Thyroid gland (tissue), 4 donors: Measurements from ENCODE around the gene ICAM4. TPM values are rescaled to one million over a fixed set of nuclear protein-coding genes. Genes with fewer than 3 reads are reported as not detected.
"Not testable (repeated sequence)": the region's sequence is repeated elsewhere in the genome, so short reads cannot be mapped to it uniquely, and the experiment has no call there.

ENCODE experiments used
- DNase-seq, 2 donors: peaks; one replicate each; pipeline ENCODE4 v3.0.0-alpha.2; 2019
- H3K27ac ChIP-seq, 3 donors: fragments of 200-600 bp; sonication (generic); 1 replicate in 2 of 3; 2 replicates in 1 of 3; pipeline ENCODE4 v1.5.1; 2016 to 2019; ENCODE audit warnings: mild to moderate bottlenecking in 1 of 3, moderate library complexity in 1 of 3
- H3K27me3 ChIP-seq: fragments of 200-600 bp; sonication (generic); one replicate; pipeline ENCODE4 v1.5.1; 2019
- H3K36me3 ChIP-seq, 2 donors: fragments of 200-600 bp; sonication (generic); one replicate each; pipeline ENCODE4 v1.5.1; 2016 to 2019
- H3K4me1 ChIP-seq, 2 donors: fragments of 200-600 bp; sonication (generic); one replicate each; pipeline ENCODE4 v1.5.1; 2017 to 2019
- H3K4me3 ChIP-seq, 3 donors: fragments of 200-600 bp; sonication (generic); replicated peaks in 1 of 3; 1 replicate in 2 of 3; 2 replicates in 1 of 3; pipeline ENCODE4 v1.5.1; 2016; ENCODE audit warnings: mild to moderate bottlenecking in 1 of 3
- H3K9me3 ChIP-seq: fragments of 200-600 bp; sonication (generic); one replicate; pipeline ENCODE4 v1.5.1; 2017
- POLR2A ChIP-seq, 2 donors: fragments of 450-650 bp; IDR thresholded peaks; one replicate each; pipeline ENCODE4 v1.6.1; 2017; ENCODE audit warnings: antibody characterized with exemption in 2 of 2, mild to moderate bottlenecking in 2 of 2, moderate library complexity in 1 of 2
- WGBS, 2 donors: methylation state at CpG; one replicate each; pipeline ENCODE4 v1.1.5; 2017; 5-methylcytosine and 5-hydroxymethylcytosine counted together
- intact Hi-C: fragments of 100-400 bp; cut with DNase I; formaldehyde crosslinking; loops from one replicate; pipeline ENCODE4 v1.15.1; 2023
- total RNA-seq, 4 donors: library from RNA; depleted of rRNA; stranded (reverse); fragments of >200 nt; gene quantifications; one replicate each; pipeline ENCODE4 v1.2.3, GENCODE V29; 2016
- TF ChIP-seq, protein P1 (sequence below), 6 experiments: fragments of 200-600 bp in 3 of 6; fragments of 450-650 bp in 3 of 6; sonication (generic) in 3 of 6; IDR thresholded peaks; one replicate each; pipeline ENCODE4 v1.5.1; 2016 to 2019; ENCODE audit warnings: antibody characterized with exemption in 6 of 6, mild to moderate bottlenecking in 2 of 6, inconsistent platforms in 1 of 6, moderate library complexity in 1 of 6

Gene ICAM4
- total RNA-seq, 4 donors from 2014 or later, result 0.44 TPM; not detected in 3

DNA sequence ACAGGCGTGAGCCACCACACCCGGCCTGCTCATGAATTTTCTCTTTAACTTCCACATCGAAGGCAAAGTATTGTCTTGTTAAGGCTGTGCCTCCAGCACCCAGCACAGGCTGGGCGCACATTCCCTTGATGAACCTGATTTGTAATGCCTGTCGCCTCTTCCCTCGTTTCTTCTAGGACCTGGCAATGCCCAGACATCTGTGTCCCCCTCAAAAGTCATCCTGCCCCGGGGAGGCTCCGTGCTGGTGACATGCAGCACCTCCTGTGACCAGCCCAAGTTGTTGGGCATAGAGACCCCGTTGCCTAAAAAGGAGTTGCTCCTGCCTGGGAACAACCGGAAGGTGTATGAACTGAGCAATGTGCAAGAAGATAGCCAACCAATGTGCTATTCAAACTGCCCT lies 12.2 kb upstream of the ICAM4 start:
- no peak for DNase-seq
- H3K4me3 ChIP-seq, result no peak overlapping the region
- H3K27me3 ChIP-seq, result no peaks in the 10 kb centered on the region
- no peaks in the 10 kb centered on the region for H3K36me3 ChIP-seq
- WGBS, 2 donors, result 90 to 96% methylated on average over 10 of the region's 10 CpGs
- peaks cover 13 to 31% of the 10 kb centered on the region in 2 donors for H3K4me1 ChIP-seq
- H3K9me3 ChIP-seq, result no peaks in the 10 kb centered on the region
- peak overlapping the region in 2 of 3 donors; percentile 46 to 53 for H3K27ac ChIP-seq
- TF ChIP-seq, protein P1, sequence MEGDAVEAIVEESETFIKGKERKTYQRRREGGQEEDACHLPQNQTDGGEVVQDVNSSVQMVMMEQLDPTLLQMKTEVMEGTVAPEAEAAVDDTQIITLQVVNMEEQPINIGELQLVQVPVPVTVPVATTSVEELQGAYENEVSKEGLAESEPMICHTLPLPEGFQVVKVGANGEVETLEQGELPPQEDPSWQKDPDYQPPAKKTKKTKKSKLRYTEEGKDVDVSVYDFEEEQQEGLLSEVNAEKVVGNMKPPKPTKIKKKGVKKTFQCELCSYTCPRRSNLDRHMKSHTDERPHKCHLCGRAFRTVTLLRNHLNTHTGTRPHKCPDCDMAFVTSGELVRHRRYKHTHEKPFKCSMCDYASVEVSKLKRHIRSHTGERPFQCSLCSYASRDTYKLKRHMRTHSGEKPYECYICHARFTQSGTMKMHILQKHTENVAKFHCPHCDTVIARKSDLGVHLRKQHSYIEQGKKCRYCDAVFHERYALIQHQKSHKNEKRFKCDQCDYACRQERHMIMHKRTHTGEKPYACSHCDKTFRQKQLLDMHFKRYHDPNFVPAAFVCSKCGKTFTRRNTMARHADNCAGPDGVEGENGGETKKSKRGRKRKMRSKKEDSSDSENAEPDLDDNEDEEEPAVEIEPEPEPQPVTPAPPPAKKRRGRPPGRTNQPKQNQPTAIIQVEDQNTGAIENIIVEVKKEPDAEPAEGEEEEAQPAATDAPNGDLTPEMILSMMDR (IDR thresholded peaks at IDR 0.05), result no peak
- TF ChIP-seq POLR2A (IDR thresholded peaks at IDR 0.05), result no peak
- intact Hi-C loops, result no loop called here

DNA sequence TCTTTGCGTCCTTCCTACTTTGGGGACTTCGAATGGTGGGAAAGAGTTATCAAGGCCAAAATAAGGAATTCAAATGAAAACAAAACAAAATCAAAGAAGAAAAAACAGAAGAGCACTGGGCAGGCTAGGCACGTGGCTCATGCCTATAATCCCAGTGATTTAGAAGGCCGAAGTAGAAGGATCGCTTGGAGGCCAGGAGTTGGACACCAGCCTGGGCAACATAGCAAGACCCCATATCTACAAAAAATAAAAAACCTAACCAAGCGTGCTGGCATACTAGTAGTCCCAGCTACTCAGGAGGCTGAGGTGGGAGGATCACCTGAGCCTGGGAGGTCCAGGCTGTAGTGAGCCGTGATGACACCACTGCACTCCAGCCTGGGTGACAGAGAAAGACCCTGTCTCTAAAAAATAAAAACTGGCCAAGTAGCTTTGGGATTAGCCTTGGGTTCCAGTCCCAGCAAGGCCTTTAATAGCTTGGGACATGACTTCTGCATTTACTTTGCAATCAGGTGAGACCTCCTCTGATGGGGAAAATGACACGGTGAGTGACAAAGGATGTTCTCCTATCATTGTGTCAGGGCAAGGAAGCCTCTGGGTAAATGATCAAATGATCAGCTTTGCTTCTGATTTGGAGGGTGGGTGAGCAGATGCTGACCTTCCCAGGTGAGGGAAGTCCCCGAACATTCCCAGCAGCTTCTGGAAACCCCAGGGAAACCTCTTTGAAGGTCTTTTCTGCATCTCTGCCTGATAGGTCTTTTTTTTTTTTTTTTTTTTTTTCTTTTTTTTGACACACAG lies 8.8 kb upstream of the ICAM4 start:
- intact Hi-C loops, result no loop called here
- WGBS, 2 donors, result 90% methylated on average over 9 of the region's 9 CpGs
- TF ChIP-seq POLR2A (IDR thresholded peaks at IDR 0.05), result no peak
- TF ChIP-seq, protein P1 (IDR thresholded peaks at IDR 0.05), result no peak
- H3K9me3 ChIP-seq, result no peaks in the 10 kb centered on the region
- H3K27ac ChIP-seq, result no peak overlapping the region
- no peaks in the 10 kb centered on the region for H3K36me3 ChIP-seq
- peaks cover 4 to 15% of the 10 kb centered on the region in 2 donors for H3K4me1 ChIP-seq
- no peaks in the 10 kb centered on the region for H3K27me3 ChIP-seq
- H3K4me3 ChIP-seq, result no peak overlapping the region
- no peak for DNase-seq

DNA sequence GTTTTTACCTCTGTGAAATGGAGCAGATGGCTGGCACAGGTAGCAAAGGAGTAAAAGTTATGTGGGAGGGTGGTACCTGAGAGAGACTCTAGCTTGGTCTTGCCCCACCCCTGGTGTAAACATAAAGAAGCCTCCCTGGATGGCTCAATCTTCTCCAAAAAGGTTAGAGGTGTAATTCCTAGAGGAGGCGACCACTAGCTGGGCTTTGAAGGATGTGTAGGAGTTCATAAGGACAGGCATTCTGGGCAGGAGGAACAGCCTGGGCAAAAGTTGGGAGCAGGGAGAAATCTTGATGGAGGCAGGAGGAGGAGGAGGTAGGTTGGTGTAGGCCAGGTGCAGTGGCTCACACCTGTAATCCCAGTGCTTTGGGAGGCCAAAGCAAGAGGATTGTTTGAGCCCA lies 7.8 kb upstream of the ICAM4 start:
- no peak overlapping the region for H3K4me3 ChIP-seq
- no peak for TF ChIP-seq POLR2A (IDR thresholded peaks at IDR 0.05)
- H3K9me3 ChIP-seq, result no peaks in the 10 kb centered on the region
- H3K4me1 ChIP-seq, result peaks cover 9 to 22% of the 10 kb centered on the region in 2 donors
- 85 to 88% methylated on average over 1 of the region's 1 CpG for WGBS, 2 donors
- H3K27ac ChIP-seq, result no peak overlapping the region
- no peak for DNase-seq
- no peaks in the 10 kb centered on the region for H3K36me3 ChIP-seq
- H3K27me3 ChIP-seq, result no peaks in the 10 kb centered on the region
- intact Hi-C loops, result no loop called here

DNA sequence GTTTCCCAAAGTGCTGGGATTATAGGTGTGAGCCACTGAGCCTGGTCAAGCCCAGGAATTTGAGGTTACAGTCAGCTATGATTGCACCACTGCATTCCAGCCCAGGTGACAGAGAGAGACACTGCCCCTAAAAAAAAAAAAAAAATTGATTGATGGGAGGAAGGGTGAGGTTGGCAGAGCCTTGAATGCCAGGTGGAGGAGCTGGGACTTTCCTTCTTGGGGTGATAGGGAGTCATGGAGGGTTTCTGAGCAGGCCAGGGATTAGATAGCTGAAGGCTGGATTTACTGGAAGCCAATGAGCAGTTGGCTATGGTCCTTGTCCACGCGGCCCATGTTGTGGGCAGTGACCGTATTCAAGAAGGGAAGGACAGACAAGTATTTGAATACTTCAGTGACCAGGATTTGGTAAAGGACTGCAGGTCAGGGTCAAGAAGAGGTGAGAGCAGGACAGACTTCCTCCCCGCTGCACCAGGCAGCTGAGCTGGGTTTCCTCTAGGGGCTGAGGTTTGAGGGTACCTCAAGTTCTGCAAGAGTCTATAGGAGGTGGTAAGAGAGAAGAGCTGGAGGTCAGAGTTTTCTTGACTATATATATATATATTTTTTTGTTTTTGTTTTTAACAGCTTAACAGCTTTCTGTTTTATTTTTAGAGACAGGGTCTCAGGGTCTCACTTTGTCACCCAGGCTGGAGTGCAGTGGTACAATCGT lies 6.9 kb upstream of the ICAM4 start:
- H3K4me3 ChIP-seq, result no peak overlapping the region
- intact Hi-C loops, result no loop called here
- H3K36me3 ChIP-seq, result peaks cover 6% of the 10 kb centered on the region in 2 donors
- 71 to 76% methylated on average over 5 of the region's 5 CpGs for WGBS, 2 donors
- no peak for DNase-seq
- no peak for TF ChIP-seq POLR2A (IDR thresholded peaks at IDR 0.05)
- TF ChIP-seq, protein P1 (IDR thresholded peaks at IDR 0.05), result no peak
- no peaks in the 10 kb centered on the region for H3K27me3 ChIP-seq
- no peak overlapping the region for H3K27ac ChIP-seq
- no peaks in the 10 kb centered on the region for H3K9me3 ChIP-seq
- H3K4me1 ChIP-seq, result peaks cover 9 to 15% of the 10 kb centered on the region in 2 donors

DNA sequence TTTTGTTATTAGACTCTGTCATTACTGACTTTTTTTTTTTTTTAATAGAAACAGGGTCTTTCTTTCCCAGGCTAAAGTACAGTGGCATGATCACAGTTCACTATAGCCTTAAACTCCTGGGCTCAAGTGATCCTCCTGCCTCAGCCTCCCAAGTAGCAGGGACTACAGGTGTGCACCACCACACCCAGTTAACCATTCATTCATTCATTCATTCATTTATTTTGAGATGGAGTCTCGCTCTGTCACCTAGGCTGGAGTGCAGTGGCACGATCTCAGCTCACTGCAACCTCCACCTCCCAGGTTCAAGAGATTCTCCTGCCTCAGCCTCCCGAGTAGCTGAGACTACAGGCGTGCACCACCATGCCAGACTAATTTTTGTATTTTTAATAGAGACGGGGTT lies 4.7 kb upstream of the ICAM4 start:
- DNase-seq, H3K4me3 ChIP-seq, intact Hi-C loops, H3K9me3 ChIP-seq, H3K27ac ChIP-seq, H3K27me3 ChIP-seq: not testable (repeated sequence)
- Histone ChIP-seq H3K36me3 (peaks cover 6 to 18% of the 10 kb centered on the region in 2 donors), H3K4me1 (peaks cover 9 to 18% of the 10 kb centered on the region in 2 donors)
- 90 to 99% methylated on average over 5 of the region's 5 CpGs for WGBS, 2 donors
